ENCODE data around the gene ASIC1. TPM values are rescaled to one million over a fixed set of nuclear protein-coding genes. Genes with fewer than 3 reads are reported as not detected.

Gene ASIC1
- total and polyA plus RNA-seq, 2 of the 13 experiments (the other 11 are each of a cell fraction or from before 2014, with no cell fraction given): 0.44 to 1.5 TPM

DNA sequence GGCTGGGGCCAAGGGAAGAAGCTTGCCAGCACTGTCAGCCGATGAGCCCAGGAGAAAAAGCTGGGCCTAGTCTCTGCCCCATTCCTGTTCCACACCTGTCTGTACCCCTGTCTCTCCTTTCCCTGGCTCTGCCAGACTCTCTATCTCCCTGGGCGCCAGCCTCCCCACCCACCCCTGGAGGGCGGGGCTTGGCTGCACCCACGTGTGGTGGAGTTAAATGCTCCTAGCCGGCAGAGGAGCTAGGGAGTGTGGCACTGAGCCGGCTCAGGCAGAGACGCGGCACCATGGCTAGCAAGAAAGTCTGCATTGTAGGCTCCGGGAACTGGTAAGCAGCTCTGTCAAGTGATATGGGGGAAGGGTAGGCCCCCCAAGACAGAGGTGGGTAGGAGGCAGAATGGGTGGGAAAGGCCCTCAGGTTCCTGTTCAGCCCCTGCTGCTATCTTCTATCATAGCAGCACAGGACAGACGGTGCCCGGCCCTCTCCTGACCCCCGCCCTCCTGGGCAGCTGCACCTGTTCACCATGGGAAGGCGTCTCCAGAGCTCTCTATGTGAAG is 46.4 kb downstream of the ASIC1 start, which contains the start of gene GPD1 (continued):
- TF ChIP-seq, protein P1, sequence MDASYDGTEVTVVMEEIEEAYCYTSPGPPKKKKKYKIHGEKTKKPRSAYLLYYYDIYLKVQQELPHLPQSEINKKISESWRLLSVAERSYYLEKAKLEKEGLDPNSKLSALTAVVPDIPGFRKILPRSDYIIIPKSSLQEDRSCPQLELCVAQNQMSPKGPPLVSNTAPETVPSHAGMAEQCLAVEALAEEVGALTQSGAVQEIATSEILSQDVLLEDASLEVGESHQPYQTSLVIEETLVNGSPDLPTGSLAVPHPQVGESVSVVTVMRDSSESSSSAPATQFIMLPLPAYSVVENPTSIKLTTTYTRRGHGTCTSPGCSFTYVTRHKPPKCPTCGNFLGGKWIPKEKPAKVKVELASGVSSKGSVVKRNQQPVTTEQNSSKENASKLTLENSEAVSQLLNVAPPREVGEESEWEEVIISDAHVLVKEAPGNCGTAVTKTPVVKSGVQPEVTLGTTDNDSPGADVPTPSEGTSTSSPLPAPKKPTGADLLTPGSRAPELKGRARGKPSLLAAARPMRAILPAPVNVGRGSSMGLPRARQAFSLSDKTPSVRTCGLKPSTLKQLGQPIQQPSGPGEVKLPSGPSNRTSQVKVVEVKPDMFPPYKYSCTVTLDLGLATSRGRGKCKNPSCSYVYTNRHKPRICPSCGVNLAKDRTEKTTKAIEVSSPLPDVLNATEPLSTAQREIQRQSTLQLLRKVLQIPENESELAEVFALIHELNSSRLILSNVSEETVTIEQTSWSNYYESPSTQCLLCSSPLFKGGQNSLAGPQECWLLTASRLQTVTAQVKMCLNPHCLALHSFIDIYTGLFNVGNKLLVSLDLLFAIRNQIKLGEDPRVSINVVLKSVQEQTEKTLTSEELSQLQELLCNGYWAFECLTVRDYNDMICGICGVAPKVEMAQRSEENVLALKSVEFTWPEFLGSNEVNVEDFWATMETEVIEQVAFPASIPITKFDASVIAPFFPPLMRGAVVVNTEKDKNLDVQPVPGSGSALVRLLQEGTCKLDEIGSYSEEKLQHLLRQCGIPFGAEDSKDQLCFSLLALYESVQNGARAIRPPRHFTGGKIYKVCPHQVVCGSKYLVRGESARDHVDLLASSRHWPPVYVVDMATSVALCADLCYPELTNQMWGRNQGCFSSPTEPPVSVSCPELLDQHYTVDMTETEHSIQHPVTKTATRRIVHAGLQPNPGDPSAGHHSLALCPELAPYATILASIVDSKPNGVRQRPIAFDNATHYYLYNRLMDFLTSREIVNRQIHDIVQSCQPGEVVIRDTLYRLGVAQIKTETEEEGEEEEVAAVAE (CRISPR knock-in tag; IDR thresholded peaks at IDR 0.05; ENCODE audit: borderline replicate concordance): 0 out of 2 replicates have a peak, but pooled peaks have one; percentile 21
- TF ChIP-seq, protein P2, sequence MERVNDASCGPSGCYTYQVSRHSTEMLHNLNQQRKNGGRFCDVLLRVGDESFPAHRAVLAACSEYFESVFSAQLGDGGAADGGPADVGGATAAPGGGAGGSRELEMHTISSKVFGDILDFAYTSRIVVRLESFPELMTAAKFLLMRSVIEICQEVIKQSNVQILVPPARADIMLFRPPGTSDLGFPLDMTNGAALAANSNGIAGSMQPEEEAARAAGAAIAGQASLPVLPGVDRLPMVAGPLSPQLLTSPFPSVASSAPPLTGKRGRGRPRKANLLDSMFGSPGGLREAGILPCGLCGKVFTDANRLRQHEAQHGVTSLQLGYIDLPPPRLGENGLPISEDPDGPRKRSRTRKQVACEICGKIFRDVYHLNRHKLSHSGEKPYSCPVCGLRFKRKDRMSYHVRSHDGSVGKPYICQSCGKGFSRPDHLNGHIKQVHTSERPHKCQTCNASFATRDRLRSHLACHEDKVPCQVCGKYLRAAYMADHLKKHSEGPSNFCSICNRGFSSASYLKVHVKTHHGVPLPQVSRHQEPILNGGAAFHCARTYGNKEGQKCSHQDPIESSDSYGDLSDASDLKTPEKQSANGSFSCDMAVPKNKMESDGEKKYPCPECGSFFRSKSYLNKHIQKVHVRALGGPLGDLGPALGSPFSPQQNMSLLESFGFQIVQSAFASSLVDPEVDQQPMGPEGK (CRISPR knock-in tag; IDR thresholded peaks at IDR 0.05): peak; percentile 70
- TF ChIP-seq FOXC1 (CRISPR knock-in tag; IDR thresholded peaks at IDR 0.05; ENCODE audit: borderline replicate concordance) (0 out of 2 replicates have a peak, but pooled peaks have one; percentile 22), MATR3 (CRISPR knock-in tag; IDR thresholded peaks at IDR 0.05) (no peak), NFIB (CRISPR knock-in tag; IDR thresholded peaks at IDR 0.05; ENCODE audit: borderline replicate concordance) (no peak), TSC22D2 (CRISPR knock-in tag; IDR thresholded peaks at IDR 0.05; ENCODE audit: borderline replicate concordance) (peak; percentile 61; the same call in 1 of the 2 replicates), LCORL (IDR thresholded peaks at IDR 0.05) (no peak), LCORL (CRISPR knock-in tag; IDR thresholded peaks at IDR 0.05) (no peak; the same call in 1 of the 2 replicates), PHF20 (CRISPR knock-in tag; IDR thresholded peaks at IDR 0.05) (no peak), ZNF431 (CRISPR knock-in tag; IDR thresholded peaks at IDR 0.05; ENCODE audit: borderline replicate concordance, low read depth) (no peak)
- TF ChIP-seq, protein P3, sequence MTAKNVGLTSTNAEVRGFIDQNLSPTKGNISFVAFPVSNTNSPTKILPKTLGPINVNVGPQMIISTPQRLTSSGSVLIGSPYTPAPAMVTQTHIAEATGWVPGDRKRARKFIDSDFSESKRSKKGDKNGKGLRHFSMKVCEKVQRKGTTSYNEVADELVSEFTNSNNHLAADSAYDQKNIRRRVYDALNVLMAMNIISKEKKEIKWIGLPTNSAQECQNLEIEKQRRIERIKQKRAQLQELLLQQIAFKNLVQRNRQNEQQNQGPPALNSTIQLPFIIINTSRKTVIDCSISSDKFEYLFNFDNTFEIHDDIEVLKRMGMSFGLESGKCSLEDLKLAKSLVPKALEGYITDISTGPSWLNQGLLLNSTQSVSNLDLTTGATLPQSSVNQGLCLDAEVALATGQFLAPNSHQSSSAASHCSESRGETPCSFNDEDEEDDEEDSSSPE (CRISPR knock-in tag; IDR thresholded peaks at IDR 0.05): peak; percentile 30; the same call in 1 of the 2 replicates
- TF ChIP-seq, protein P4, sequence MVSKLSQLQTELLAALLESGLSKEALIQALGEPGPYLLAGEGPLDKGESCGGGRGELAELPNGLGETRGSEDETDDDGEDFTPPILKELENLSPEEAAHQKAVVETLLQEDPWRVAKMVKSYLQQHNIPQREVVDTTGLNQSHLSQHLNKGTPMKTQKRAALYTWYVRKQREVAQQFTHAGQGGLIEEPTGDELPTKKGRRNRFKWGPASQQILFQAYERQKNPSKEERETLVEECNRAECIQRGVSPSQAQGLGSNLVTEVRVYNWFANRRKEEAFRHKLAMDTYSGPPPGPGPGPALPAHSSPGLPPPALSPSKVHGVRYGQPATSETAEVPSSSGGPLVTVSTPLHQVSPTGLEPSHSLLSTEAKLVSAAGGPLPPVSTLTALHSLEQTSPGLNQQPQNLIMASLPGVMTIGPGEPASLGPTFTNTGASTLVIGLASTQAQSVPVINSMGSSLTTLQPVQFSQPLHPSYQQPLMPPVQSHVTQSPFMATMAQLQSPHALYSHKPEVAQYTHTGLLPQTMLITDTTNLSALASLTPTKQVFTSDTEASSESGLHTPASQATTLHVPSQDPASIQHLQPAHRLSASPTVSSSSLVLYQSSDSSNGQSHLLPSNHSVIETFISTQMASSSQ (IDR thresholded peaks at IDR 0.05; ENCODE audit: low read depth): no peak
- TF ChIP-seq, protein P4 (CRISPR knock-in tag; IDR thresholded peaks at IDR 0.05; ENCODE audit: borderline replicate concordance): no peak
- TF ChIP-seq, protein P5, sequence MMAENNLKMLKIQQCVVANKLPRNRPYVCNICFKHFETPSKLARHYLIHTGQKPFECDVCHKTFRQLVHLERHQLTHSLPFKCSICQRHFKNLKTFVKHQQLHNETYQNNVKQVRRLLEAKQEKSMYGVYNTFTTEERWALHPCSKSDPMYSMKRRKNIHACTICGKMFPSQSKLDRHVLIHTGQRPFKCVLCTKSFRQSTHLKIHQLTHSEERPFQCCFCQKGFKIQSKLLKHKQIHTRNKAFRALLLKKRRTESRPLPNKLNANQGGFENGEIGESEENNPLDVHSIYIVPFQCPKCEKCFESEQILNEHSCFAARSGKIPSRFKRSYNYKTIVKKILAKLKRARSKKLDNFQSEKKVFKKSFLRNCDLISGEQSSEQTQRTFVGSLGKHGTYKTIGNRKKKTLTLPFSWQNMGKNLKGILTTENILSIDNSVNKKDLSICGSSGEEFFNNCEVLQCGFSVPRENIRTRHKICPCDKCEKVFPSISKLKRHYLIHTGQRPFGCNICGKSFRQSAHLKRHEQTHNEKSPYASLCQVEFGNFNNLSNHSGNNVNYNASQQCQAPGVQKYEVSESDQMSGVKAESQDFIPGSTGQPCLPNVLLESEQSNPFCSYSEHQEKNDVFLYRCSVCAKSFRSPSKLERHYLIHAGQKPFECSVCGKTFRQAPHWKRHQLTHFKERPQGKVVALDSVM (CRISPR knock-in tag; IDR thresholded peaks at IDR 0.05): 0 out of 2 replicates have a peak, but pooled peaks have one; percentile 14

Data from HepG2 (cell line).